SIG-M5 treated with dmso at 0.1 percent for 504 hours (cell line): ENCODE data around the gene MYO1D.

Experiments
- DNase-seq: peaks from one replicate; lab custom pipeline; 2025; ENCODE audit not compliant: unreplicated experiment; lab: John Stamatoyannopoulos, UW

The MYO1D gene

DNA sequence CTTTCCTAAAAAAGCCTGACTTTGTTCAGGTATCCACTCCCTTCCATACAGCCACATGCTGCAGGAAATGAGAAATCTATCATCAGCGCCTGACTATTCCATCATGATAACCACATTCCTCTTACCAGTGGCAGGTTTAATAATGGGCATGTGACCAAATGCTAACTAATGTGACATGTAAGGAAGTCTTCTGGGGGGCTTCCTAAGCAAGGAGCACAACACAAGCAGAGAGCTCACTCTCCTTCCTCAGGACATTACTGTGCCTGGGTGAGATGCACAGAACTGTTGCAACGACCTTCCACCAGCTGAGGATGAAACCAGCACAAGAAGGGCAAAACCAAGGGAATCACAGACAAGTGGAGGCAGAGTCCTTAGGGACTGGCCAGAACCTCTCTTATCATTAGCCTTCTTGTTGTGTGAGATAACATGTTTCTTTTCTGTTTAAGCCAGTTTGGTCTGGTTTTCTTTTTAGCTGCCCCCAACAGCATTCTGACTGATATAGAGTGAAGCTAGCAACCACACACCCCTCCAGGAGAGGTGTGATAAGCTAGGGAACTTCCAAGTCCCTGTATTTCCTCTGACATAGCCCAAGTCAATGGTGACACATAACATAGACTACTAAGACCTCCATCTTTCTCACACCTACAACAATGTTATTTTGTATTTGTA lies 16.9 kb downstream of the MYO1D start:
- no peak for DNase-seq

GRCh38 chr17:32855620-32856019 lies 21.3 kb downstream of the MYO1D start:
- DNase-seq = no peak

- DNase-seq = no peak
Observed at GRCh38 chr17:32854832-32855389, 22.0 kb downstream of the MYO1D start.

DNA sequence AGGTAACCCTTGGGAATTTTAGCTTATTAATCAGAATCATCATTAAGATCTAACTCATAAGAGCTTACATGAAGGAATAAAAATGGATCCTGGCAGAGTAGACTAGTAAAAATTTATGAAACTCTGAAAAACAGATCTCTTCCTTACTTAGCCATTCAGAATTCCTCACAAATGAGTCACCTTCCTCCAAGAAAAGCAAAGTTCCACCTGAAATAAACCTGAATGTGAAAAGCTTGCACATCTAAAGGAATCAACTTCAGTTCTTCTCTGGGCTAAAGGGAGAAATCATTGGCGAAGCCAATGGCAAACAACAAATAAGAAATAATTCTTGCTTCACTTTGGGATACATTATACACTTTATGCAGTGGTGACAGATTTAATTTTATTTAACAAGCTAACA lies 22.7 kb downstream of the MYO1D start:
- DNase-seq = no peak

- no peak for DNase-seq
Observed at GRCh38 chr17:32852811-32853210, 24.1 kb downstream of the MYO1D start.

- DNase-seq = no peak
Observed at GRCh38 chr17:32849879-32850278, 27.0 kb downstream of the MYO1D start.

GRCh38 chr17:32847977-32848376 lies 28.9 kb downstream of the MYO1D start:
- no peak for DNase-seq

DNA sequence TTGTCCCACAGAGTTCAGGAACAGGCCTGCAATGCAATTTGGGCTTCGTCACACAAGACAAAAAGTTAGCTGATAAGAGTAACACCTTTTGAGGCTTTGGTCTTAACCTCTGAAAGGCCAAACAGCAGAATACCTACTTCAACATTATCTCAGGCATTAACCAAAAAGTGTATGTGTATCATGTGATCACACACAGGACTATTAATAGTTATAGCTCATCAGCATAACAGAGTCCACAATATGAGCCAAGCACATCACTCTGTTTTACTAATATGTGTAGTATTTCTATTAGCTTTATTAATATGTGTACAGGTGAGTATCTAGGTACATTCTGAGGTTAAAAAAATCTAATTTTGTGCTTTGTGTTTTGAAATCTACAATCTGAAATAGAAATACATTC lies 30.8 kb downstream of the MYO1D start:
- no peak for DNase-seq

DNA sequence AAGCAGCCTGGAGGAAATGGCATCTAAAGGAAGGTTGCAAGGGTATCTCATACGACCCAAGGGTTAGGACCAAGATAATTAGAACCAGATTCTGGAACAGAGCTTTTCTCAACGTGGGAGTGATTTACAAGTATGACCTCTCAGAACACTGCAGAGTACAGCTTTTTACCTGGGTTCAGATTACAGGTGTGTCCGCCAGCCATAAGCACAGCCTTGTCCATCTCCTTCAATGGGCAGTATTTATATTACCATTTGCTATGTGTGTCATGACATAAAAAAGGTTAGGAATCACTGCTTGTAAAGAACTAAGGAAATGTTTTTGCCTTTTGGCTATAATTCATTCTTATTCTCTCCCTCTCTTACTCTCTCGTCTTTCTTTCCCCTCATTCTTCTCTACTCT lies 36.7 kb downstream of the MYO1D start:
- DNase-seq = no peak

DNA sequence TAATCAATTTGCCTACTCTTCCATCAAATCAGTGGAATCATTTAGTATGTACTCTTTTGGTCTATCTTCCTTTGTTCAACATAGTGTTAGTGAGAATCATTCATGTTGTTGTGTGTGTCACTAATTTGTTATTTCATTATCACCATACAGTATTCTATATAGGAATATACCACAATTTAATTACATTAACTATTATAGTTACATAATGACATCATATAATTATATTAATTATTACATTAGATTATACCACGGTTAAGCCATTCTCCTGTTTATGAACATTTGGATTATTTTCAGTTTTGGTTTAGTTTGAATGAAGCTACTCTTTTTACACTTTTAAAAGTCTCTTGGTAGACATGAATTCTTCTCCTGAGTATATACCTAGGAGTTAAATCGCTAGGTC lies 40.4 kb downstream of the MYO1D start:
- no peak for DNase-seq

DNA sequence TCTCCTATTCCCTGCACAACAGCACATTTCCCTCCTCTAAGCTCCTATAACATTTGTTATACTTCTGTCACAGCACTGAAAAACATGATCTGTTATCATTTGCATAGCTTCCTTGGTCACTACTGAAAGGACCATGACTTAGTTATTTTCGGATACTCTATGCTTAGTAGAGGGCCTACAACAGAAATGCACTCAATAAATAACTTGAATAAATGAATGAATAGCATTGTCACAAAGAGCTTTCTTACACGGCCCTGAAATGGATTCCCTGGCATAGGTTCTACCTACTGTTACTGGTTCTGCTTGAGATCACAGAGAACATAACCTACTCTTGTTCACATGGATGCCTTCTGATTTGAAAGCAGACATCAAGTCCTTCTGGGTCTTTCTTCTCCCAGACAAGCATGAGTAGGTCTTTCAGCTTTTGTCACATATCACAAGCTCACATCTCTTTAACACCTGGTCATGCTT lies 41.6 kb downstream of the MYO1D start:
- DNase-seq = no peak

GRCh38 chr17:32834104-32834503 lies 42.8 kb downstream of the MYO1D start:
- DNase-seq = no peak

DNA sequence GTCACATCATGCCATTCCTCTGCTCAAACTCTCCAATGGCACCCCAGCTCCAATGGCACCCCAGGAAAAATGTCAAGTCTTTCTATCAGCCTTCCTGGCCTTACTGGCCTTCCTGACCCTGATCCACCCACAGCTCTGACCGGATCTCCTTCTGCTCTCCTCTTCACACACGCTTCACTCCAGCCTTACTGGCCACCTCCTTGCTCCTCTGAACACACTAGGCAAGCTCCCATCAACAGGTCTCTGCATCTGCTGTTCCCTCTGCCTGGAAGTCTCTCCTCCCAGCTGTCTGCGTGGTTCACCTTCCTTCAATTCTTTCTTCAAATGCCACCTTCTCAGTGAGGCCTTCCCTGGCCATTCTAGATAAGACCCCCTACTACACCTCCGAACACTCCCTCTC lies 43.4 kb downstream of the MYO1D start:
- DNase-seq = no peak

DNA sequence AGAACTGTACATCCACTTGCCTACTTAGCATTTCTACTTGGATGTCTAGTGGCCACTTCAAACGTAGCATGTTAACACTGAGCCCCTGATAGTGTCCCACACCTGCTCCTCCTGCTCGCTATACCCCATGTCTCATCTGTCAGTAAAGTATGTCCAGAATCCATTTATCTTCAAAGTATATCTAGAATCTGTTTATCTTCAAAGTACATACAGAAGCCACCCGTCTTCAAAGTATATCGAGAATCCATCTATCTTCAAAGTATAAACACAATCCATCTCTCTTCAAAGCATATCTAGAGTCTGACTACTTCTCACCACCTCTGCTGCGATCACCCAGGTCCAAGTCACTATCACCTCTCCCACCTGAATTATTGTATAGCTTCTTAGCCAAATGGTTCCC lies 43.8 kb downstream of the MYO1D start:
- no peak for DNase-seq

DNA sequence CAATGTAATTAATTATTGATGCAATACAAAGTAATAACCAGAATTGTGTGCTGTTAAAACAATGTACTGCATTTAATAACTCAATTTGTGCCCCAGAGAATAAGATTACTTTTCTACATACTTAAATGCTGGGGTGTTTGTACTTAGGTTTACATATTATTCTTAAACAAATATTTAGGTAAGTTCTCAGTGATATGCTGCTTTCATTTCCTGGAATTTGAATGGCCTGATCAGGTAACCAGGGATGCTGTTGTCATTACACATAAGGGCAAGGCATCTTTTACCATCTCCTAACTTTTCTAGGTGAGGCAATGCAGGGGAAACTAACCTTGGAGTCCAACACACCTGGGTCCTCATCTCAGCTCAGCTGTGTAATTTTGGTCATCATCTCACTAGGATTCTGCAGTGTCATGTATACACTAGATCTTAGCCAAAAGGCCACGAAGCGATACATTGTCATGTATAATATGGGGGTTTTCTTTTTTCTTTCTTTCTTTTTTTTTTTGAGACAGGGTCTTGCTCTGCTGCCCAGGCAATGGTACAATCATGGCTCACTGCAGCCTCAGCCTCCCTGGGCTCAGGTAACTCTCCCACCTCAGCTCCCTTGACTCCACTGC lies 45.2 kb downstream of the MYO1D start:
- DNase-seq = no peak

DNA sequence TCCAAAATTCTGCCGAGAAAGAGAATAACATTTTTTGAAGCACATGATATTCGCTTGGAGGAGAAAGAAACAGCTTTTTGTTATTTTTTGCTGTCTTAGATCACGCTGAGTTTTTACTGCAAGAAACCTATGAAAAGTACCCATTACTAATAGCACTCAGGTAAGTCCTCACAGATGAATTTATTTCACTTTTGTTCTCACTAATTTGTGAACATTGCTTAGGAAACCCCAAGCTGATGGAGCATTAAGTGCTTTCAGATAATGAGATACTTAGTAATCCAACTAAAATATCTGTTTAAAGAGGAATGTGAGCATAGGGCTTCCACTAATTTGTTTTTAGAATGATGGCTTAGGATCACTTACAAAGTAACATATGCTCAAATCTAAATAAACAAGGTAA lies 45.7 kb downstream of the MYO1D start:
- no peak for DNase-seq

DNA sequence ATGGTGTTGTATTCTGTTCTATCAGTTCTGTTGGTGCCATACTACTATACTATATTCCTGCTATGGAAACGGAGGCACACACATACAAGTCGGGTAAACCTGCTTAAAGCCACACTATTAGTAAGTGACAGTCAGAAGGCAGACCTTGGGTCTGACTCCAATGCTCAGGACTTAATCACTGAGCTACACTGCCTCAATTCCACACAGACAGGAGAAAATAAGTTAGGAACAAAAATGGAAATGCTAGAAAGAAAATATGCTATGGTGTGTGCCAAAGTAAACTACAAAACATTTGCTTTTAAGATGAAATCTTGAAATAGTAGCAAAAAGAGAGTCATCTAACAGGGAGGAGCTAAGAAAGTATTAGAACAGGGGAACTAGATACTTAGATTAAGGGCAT lies 48.1 kb downstream of the MYO1D start:
- no peak for DNase-seq

- DNase-seq = no peak
Observed at GRCh38 chr17:32827227-32827626, 49.7 kb downstream of the MYO1D start.

- no peak for DNase-seq
Observed at GRCh38 chr17:32826076-32826475, 50.8 kb downstream of the MYO1D start.

DNA sequence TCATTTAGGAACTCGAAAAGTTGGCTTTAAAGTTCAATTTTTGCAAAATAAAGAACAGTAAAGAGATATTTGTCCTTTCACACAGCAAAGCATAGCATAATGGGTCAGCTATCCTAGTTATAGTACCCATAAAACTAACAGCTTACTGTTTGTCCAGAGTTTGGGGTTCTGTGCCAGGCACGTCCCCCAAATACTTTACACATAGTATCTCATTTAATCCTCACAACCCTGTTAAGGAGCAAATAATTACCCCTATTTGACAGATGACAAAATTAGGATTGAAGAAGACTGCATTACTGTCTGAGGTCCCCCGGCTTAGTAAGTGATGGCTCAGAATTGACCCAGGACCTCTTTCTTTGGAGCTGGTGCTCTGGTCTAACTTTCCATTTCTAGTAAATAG lies 52.6 kb downstream of the MYO1D start:
- no peak for DNase-seq

GRCh38 chr17:32822996-32823395 lies 53.9 kb downstream of the MYO1D start:
- DNase-seq = no peak
